IPS-20b (cell line): ENCODE results near the gene MYO5C.

ENCODE experiments used
- H3K27ac ChIP-seq: one replicate; pipeline ENCODE4 v1.5.1; 2013; ENCODE audit warnings: low read length
- H3K27me3 ChIP-seq: 2 replicates; pipeline ENCODE4 v1.6.1; 2013; ENCODE audit warnings: mild to moderate bottlenecking, low read length, inconsistent platforms; ENCODE audit not compliant: insufficient read depth
- H3K36me3 ChIP-seq: 2 replicates; pipeline ENCODE4 v1.6.1; 2013; ENCODE audit warnings: low read depth, mild to moderate bottlenecking, inconsistent platforms, low read length, moderate library complexity; ENCODE audit not compliant: insufficient read depth
- H3K4me1 ChIP-seq: 2 replicates; pipeline ENCODE4 v1.6.1; 2013; ENCODE audit warnings: mild to moderate bottlenecking, control low read depth, inconsistent platforms, low read length, moderate library complexity; ENCODE audit not compliant: insufficient read depth
- H3K4me3 ChIP-seq: 2 replicates; pipeline ENCODE4 v1.5.1; 2013; ENCODE audit warnings: mild to moderate bottlenecking, low read length, inconsistent platforms
- H3K9ac ChIP-seq: 2 replicates; pipeline ENCODE4 v1.6.1; 2013; ENCODE audit warnings: low read depth, mild to moderate bottlenecking, inconsistent platforms, low read length, moderate library complexity
- H3K9me3 ChIP-seq: 2 replicates; pipeline ENCODE4 v1.6.1; 2013; ENCODE audit warnings: mild to moderate bottlenecking, low read depth, low read length, inconsistent platforms; ENCODE audit not compliant: insufficient read depth

The MYO5C gene

GRCh38 chr15:52218371-52218770 is 77.2 kb downstream of the MYO5C start:
- Histone ChIP-seq H3K27ac (no peak overlapping the region), H3K36me3 (peaks cover 99% of the 10 kb centered on the region), H3K9ac (no peak overlapping the region), H3K4me3 (no peak overlapping the region), H3K9me3 (no peaks in the 10 kb centered on the region), H3K27me3 (no peaks in the 10 kb centered on the region), H3K4me1 (no peaks in the 10 kb centered on the region)

- Histone ChIP-seq H3K27ac (no peak overlapping the region), H3K4me3 (no peak overlapping the region), H3K4me1 (no peaks in the 10 kb centered on the region), H3K36me3 (peaks cover 99% of the 10 kb centered on the region), H3K9me3 (no peaks in the 10 kb centered on the region), H3K27me3 (no peaks in the 10 kb centered on the region), H3K9ac (no peak overlapping the region)
Observed at GRCh38 chr15:52217186-52217585, 78.4 kb downstream of the MYO5C start.

GRCh38 chr15:52214553-52214952 is 81.1 kb downstream of the MYO5C start:
- Histone ChIP-seq H3K36me3 (peaks cover 94% of the 10 kb centered on the region), H3K4me1 (no peaks in the 10 kb centered on the region), H3K9me3 (no peaks in the 10 kb centered on the region), H3K27me3 (no peaks in the 10 kb centered on the region), H3K9ac (no peak overlapping the region), H3K4me3 (no peak overlapping the region), H3K27ac (no peak overlapping the region)

GRCh38 chr15:52213206-52213605 is 82.4 kb downstream of the MYO5C start:
- H3K27ac ChIP-seq: no peak overlapping the region
- no peaks in the 10 kb centered on the region for H3K27me3 ChIP-seq
- H3K9me3 ChIP-seq: no peaks in the 10 kb centered on the region
- no peak overlapping the region for H3K4me3 ChIP-seq
- H3K9ac ChIP-seq: no peak overlapping the region
- H3K36me3 ChIP-seq: peaks cover 81% of the 10 kb centered on the region
- H3K4me1 ChIP-seq: no peaks in the 10 kb centered on the region

GRCh38 chr15:52208306-52208946 is 87.2 kb downstream of the MYO5C start:
- peaks cover 78% of the 10 kb centered on the region for H3K36me3 ChIP-seq
- H3K4me1 ChIP-seq: no peaks in the 10 kb centered on the region
- H3K27me3 ChIP-seq: no peaks in the 10 kb centered on the region
- H3K9ac ChIP-seq: no peak overlapping the region
- H3K9me3 ChIP-seq: no peaks in the 10 kb centered on the region
- H3K27ac ChIP-seq: no peak overlapping the region
- H3K4me3 ChIP-seq: no peak overlapping the region

- H3K36me3 ChIP-seq: peaks cover 66% of the 10 kb centered on the region
- H3K9me3 ChIP-seq: no peaks in the 10 kb centered on the region
- no peak overlapping the region for H3K27ac ChIP-seq
- no peaks in the 10 kb centered on the region for H3K27me3 ChIP-seq
- no peak overlapping the region for H3K4me3 ChIP-seq
- H3K4me1 ChIP-seq: no peaks in the 10 kb centered on the region
- H3K9ac ChIP-seq: no peak overlapping the region
Observed at GRCh38 chr15:52207191-52207590, 88.4 kb downstream of the MYO5C start.

- H3K4me1 ChIP-seq: no peaks in the 10 kb centered on the region
- H3K27ac ChIP-seq: no peak overlapping the region
- H3K27me3 ChIP-seq: no peaks in the 10 kb centered on the region
- H3K9ac ChIP-seq: no peak overlapping the region
- no peaks in the 10 kb centered on the region for H3K9me3 ChIP-seq
- no peak overlapping the region for H3K4me3 ChIP-seq
- peaks cover 58% of the 10 kb centered on the region for H3K36me3 ChIP-seq
Observed at GRCh38 chr15:52206446-52206845, 89.2 kb downstream of the MYO5C start.

GRCh38 chr15:52204657-52205056 is 90.9 kb downstream of the MYO5C start:
- Histone ChIP-seq H3K27ac (no peak overlapping the region), H3K9me3 (no peaks in the 10 kb centered on the region), H3K4me3 (no peak overlapping the region), H3K4me1 (no peaks in the 10 kb centered on the region), H3K27me3 (no peaks in the 10 kb centered on the region), H3K36me3 (peaks cover 44% of the 10 kb centered on the region), H3K9ac (no peak overlapping the region)

- Histone ChIP-seq H3K4me1 (no peaks in the 10 kb centered on the region), H3K9me3 (no peaks in the 10 kb centered on the region), H3K36me3 (peaks cover 39% of the 10 kb centered on the region), H3K27ac (no peak overlapping the region), H3K4me3 (no peak overlapping the region), H3K9ac (no peak overlapping the region), H3K27me3 (no peaks in the 10 kb centered on the region)
Observed at GRCh38 chr15:52200831-52201365, 94.7 kb downstream of the MYO5C start.

GRCh38 chr15:52199271-52199670 is 96.3 kb downstream of the MYO5C start:
- Histone ChIP-seq H3K9me3 (no peaks in the 10 kb centered on the region), H3K4me3 (no peak overlapping the region), H3K27me3 (no peaks in the 10 kb centered on the region), H3K4me1 (no peaks in the 10 kb centered on the region), H3K9ac (no peak overlapping the region), H3K27ac (no peak overlapping the region), H3K36me3 (peaks cover 28% of the 10 kb centered on the region; the same call in 1 of the 2 replicates)

- Histone ChIP-seq H3K4me3 (no peak overlapping the region), H3K27me3 (no peaks in the 10 kb centered on the region), H3K9me3 (no peaks in the 10 kb centered on the region), H3K9ac (no peak overlapping the region), H3K36me3 (peaks cover 33% of the 10 kb centered on the region; the same call in 1 of the 2 replicates), H3K4me1 (no peaks in the 10 kb centered on the region), H3K27ac (no peak overlapping the region)
Observed at GRCh38 chr15:52196891-52197290, 98.7 kb downstream of the MYO5C start.

GRCh38 chr15:52193791-52194190 is 101.8 kb downstream of the MYO5C start:
- Histone ChIP-seq H3K9me3 (no peaks in the 10 kb centered on the region), H3K4me1 (no peaks in the 10 kb centered on the region), H3K27ac (no peak overlapping the region), H3K9ac (no peak overlapping the region), H3K36me3 (peaks cover 30% of the 10 kb centered on the region; the same call in 1 of the 2 replicates), H3K4me3 (no peak overlapping the region), H3K27me3 (no peaks in the 10 kb centered on the region)
